Type B pancreatic cell (in vitro differentiated cells): ENCODE results near the gene TLCD3A. TPM values are rescaled to one million over a fixed set of nuclear protein-coding genes. Genes with fewer than 3 reads are reported as not detected.

Source experiments
- DNase-seq: peaks from one replicate; pipeline ENCODE4 v3.0.0; 2021; ENCODE audit warnings: mixed read lengths; ENCODE audit not compliant: unreplicated experiment; ENCODE audit errors: extremely low spot score
- H3K27ac Mint-ChIP-seq: 2 replicates; pipeline ENCODE4 v1.8.0; 2021; ENCODE audit warnings: mild to moderate bottlenecking, mixed read lengths
- H3K27me3 Mint-ChIP-seq: 2 replicates; pipeline ENCODE4 v1.8.0; 2021; ENCODE audit warnings: mixed read lengths
- H3K36me3 Mint-ChIP-seq: 2 replicates; pipeline ENCODE4 v1.8.0; 2021; ENCODE audit warnings: mixed read lengths
- H3K4me1 Mint-ChIP-seq: one replicate; pipeline ENCODE4 v1.8.0; 2021; ENCODE audit warnings: mixed read lengths; ENCODE audit not compliant: unreplicated experiment
- H3K4me3 Mint-ChIP-seq: 2 replicates; pipeline ENCODE4 v1.8.0; 2021; ENCODE audit warnings: mild to moderate bottlenecking, mixed read lengths
- H3K9me3 Mint-ChIP-seq: 2 replicates; pipeline ENCODE4 v1.8.0; 2021; ENCODE audit warnings: mixed read lengths
- CTCF ChIP-seq: fragments of 200-600 bp; sonication (generic); conservative IDR thresholded peaks from 2 replicates; pipeline ENCODE4 v1.5.0; 2021; ENCODE audit warnings: antibody characterized with exemption, mild to moderate bottlenecking
- long read RNA-seq: library from polyadenylated mRNA; unstranded; transcript quantifications from one replicate; pipeline ENCODE4 v2.0.0, GENCODE V29; 2020
- total RNA-seq: library from RNA; stranded (reverse); gene quantifications from 2 replicates; pipeline ENCODE4 v1.2.1, GENCODE V29; 2021; ENCODE audit warnings: low replicate concordance

The TLCD3A gene
- 15.0 and 19.3 TPM in 2 replicates for total RNA-seq
- long read RNA-seq, partial matches to known transcripts, result 0 of 12 reads
- long read RNA-seq, other reads (novel, unspliced or antisense), result 10 of 12 reads

- no peak for TF ChIP-seq CTCF
- no peaks in the 10 kb centered on the region for H3K27me3 Mint-ChIP-seq
- peak; percentile 83 for DNase-seq
- H3K9me3 Mint-ChIP-seq, result no peaks in the 10 kb centered on the region
- peaks cover 11% of the 10 kb centered on the region for H3K36me3 Mint-ChIP-seq
- H3K27ac Mint-ChIP-seq, result peak within 1 kb of the TSS; percentile 86
- H3K4me3 Mint-ChIP-seq, result peak within 1 kb of the TSS; percentile 94
- peaks cover 19% of the 10 kb centered on the region for H3K4me1 Mint-ChIP-seq
These were observed at the start of gene TLCD3A for GRCh38 chr17:732067-732901. Gene TLCD3A, plus strand, starts transcription at chr17:732596. Its CDS starts 52 bp downstream, at chr17:732648.

DNA sequence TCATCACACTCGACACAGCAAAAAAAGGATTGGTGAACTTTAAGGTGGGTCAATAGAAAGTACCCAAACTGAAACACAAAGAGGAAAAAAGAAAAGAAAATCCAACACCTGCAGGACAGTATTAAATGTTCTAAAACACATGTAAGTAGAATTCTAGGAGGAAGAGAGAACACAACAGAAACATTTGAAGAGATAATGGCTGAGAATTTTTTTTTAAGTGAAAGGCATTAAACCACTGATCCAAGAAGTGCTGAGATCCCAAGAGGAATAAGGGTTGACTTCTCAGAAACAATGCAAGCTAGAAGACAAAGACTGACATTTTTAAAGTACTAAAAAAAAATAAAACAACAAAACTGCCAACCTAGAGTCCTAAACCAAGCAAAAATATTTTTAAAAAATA is 49.4 kb upstream of the TLCD3A start:
- no peak overlapping the region for H3K4me3 Mint-ChIP-seq
- TF ChIP-seq CTCF, result no peak
- peaks cover 26% of the 10 kb centered on the region for H3K36me3 Mint-ChIP-seq
- peaks cover 7% of the 10 kb centered on the region for H3K4me1 Mint-ChIP-seq
- H3K27me3 Mint-ChIP-seq, result no peaks in the 10 kb centered on the region
- peak overlapping the region; percentile 6 for H3K27ac Mint-ChIP-seq
- no peak for DNase-seq
- H3K9me3 Mint-ChIP-seq, result no peaks in the 10 kb centered on the region

DNA sequence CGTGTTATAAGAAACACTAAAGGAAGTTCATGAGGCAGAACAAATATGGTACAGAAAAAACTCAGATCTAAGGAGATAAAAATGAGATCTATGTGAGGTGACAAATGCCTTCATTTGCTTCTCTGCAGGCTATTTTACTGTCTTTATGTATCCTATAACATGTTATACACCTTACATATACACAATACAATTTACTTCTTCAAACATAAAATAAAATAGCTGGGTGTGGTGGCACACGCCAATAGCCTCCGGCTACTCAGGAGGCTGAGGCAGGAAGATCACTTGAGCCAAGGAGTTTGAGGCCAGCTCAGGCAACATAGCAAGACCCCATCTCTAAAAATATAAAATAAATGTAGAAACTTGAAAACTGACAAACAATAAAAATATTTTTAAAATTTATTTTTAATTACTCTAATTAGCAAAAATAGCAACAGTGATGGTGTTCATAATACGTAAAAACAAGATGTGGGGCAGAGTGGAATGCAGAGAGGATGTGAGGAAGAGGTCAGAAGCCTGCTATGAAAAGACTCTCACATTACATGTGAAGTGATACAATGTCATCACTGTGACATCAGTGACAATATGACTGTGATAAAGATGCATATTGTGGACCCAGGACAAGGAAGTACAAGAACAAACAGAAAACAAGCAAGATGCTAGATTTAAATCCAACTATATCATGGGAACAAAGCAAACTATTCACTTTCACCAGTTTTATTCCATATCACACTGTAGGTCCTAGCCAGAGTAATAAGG is 48.7 kb upstream of the TLCD3A start:
- DNase-seq, result no peak
- peaks cover 30% of the 10 kb centered on the region for H3K36me3 Mint-ChIP-seq
- H3K27me3 Mint-ChIP-seq, result no peaks in the 10 kb centered on the region
- H3K27ac Mint-ChIP-seq, result no peak overlapping the region
- H3K4me1 Mint-ChIP-seq, result peaks cover 10% of the 10 kb centered on the region
- no peak for TF ChIP-seq CTCF
- H3K9me3 Mint-ChIP-seq, result no peaks in the 10 kb centered on the region
- H3K4me3 Mint-ChIP-seq, result no peak overlapping the region

DNA sequence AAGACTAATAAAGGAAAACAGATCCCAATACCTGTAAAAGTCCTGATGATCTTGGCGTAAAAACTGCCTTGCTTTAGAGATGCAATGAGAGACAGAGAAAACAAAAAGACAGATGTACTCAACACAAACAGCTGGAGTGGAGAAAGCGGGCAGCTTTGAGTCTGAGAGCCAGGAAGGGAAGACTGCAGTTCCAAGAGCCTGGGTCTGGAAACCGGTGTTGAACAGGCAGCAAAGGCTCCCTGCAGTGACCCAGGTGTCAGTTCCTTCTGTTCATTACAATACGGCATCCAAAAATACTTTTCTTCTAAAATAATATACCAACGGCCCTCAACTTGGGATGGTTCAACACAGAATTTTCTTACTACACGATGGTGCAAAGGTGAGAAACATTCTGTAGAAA is 47.4 kb upstream of the TLCD3A start:
- no peak for TF ChIP-seq CTCF
- H3K4me1 Mint-ChIP-seq, result peaks cover 14% of the 10 kb centered on the region
- no peak overlapping the region for H3K27ac Mint-ChIP-seq
- no peak for DNase-seq
- peaks cover 34% of the 10 kb centered on the region for H3K36me3 Mint-ChIP-seq
- H3K9me3 Mint-ChIP-seq, result no peaks in the 10 kb centered on the region
- H3K4me3 Mint-ChIP-seq, result no peak overlapping the region
- no peaks in the 10 kb centered on the region for H3K27me3 Mint-ChIP-seq

DNA sequence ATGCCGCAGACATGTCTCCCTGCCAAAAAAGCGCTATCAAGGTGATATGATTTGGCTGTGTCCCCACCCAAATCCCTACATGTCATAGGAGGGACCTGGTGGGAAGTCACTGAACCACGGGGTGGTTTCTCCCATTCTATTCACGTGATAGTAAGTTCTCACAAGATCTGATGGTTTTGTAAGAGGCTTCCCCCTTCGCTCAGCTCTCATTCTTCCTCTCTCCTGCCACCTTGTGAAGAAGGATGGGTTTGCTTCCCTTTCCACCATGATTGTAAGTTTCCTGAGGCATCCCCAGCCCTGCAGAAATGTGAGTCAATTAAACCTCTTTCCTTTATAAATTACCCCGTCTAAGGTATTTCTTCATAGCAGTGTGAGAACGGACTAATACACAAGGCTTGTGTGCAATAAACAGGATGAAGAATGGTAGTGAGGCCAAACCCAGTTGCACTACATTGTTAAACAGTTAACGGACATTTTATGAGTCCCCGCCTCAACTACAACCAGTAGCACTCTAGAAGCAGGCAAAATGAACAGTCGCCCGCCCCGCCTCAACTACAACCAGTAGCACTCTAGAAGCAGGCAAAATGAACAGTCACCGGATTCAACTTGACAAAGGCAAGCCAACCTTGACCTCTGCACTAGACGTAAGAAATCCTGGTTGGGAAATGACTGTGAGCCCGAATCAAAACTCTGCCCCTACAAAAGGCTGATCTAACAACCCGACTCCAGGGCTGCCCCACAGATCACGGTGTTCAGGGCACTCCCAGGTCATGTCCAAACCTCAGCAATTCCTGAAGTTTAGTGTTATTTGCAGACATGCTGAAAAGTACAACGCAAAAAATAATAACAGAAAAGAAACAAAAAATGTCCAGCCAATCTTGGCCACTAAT is 44.1 kb upstream of the TLCD3A start:
- Mint-ChIP-seq H3K27ac (no peak overlapping the region), H3K9me3 (no peaks in the 10 kb centered on the region), H3K36me3 (peaks cover 25% of the 10 kb centered on the region), H3K4me3 (no peak overlapping the region), H3K27me3 (no peaks in the 10 kb centered on the region), H3K4me1 (peaks cover 8% of the 10 kb centered on the region)
- DNase-seq, result no peak
- TF ChIP-seq CTCF, result peak; percentile 63
